ENCODE measurements around the gene CHD3. TPM values are rescaled to one million over a fixed set of nuclear protein-coding genes. Genes with fewer than 3 reads are reported as not detected.

Gene CHD3
- total and polyA plus RNA-seq, 10 of the 15 experiments (the other 5 are each of a cell fraction or from before 2014, with no cell fraction given): 1.4 to 86.8 (median 39.1) TPM

- TF ChIP-seq, protein P1, sequence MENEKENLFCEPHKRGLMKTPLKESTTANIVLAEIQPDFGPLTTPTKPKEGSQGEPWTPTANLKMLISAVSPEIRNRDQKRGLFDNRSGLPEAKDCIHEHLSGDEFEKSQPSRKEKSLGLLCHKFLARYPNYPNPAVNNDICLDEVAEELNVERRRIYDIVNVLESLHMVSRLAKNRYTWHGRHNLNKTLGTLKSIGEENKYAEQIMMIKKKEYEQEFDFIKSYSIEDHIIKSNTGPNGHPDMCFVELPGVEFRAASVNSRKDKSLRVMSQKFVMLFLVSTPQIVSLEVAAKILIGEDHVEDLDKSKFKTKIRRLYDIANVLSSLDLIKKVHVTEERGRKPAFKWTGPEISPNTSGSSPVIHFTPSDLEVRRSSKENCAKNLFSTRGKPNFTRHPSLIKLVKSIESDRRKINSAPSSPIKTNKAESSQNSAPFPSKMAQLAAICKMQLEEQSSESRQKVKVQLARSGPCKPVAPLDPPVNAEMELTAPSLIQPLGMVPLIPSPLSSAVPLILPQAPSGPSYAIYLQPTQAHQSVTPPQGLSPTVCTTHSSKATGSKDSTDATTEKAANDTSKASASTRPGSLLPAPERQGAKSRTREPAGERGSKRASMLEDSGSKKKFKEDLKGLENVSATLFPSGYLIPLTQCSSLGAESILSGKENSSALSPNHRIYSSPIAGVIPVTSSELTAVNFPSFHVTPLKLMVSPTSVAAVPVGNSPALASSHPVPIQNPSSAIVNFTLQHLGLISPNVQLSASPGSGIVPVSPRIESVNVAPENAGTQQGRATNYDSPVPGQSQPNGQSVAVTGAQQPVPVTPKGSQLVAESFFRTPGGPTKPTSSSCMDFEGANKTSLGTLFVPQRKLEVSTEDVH (IDR thresholded peaks at IDR 0.05; ENCODE audit: low read depth, partially characterized antibody): peak; percentile 36
- no peak for TF ChIP-seq BRCA1 (IDR thresholded peaks at IDR 0.05; ENCODE audit: low read depth, low read length)
- TF ChIP-seq BACH1 (IDR thresholded peaks at IDR 0.05; ENCODE audit: borderline replicate concordance): peak; percentile 94
- peak in 1 of 2 experiments; percentile 38; a peak in 1 of 4 replicates for TF ChIP-seq ETV6 (conservative IDR thresholded peaks at IDR 0.05 in 1 of 2, IDR thresholded peaks at IDR 0.05 in 1 of 2; ENCODE audit: borderline replicate concordance in 1 of 2, low read depth in 1 of 2)
- no peak; the same call in 1 of the 2 replicates for TF ChIP-seq GATAD2B (conservative IDR thresholded peaks at IDR 0.05; ENCODE audit: low read depth)
- 0 out of 2 replicates have a peak, but pooled peaks have one; percentile 33 for TF ChIP-seq PAX5 (IDR thresholded peaks at IDR 0.05; ENCODE audit: borderline replicate concordance, low read depth, low read length)
- TF ChIP-seq MYB (IDR thresholded peaks at IDR 0.05; ENCODE audit: borderline replicate concordance, low read depth, low read length): no peak
- TF ChIP-seq POLR2A (IDR thresholded peaks at IDR 0.05; ENCODE audit: low read depth, low read length): peak; percentile 65
- 0 out of 2 replicates have a peak, but pooled peaks have one; percentile 4 for TF ChIP-seq PKNOX1 (IDR thresholded peaks at IDR 0.05)
- no peak for TF ChIP-seq SRF (IDR thresholded peaks at IDR 0.05; ENCODE audit: low read depth in 2 of 2, low read length in 2 of 2)
- no peak for TF ChIP-seq NFIC (IDR thresholded peaks at IDR 0.05; ENCODE audit: low read depth, low read length)
- no peak for TF ChIP-seq NFYB (IDR thresholded peaks at IDR 0.05; ENCODE audit: insufficient read depth, low read depth, low read length)
- no peak; the same call in 1 of the 2 replicates for TF ChIP-seq BCL11A (IDR thresholded peaks at IDR 0.05; ENCODE audit: low read depth, low read length)
- TF ChIP-seq ZNF217 (IDR thresholded peaks at IDR 0.05): no peak
- TF ChIP-seq CBX3 (IDR thresholded peaks at IDR 0.05; ENCODE audit: borderline replicate concordance, low read depth): no peak
- TF ChIP-seq SIX5 (IDR thresholded peaks at IDR 0.05; ENCODE audit: low read depth, low read length, severe bottlenecking): no peak
- peak; percentile 82 for TF ChIP-seq RAD51 (IDR thresholded peaks at IDR 0.05)
- no peak for TF ChIP-seq ZNF207 (IDR thresholded peaks at IDR 0.05; ENCODE audit: borderline replicate concordance)
- TF ChIP-seq IRF4 (IDR thresholded peaks at IDR 0.05; ENCODE audit: low read depth, low read length): peak; percentile 69; the same call in 1 of the 2 replicates
- TF ChIP-seq NBN (IDR thresholded peaks at IDR 0.05): peak; percentile 88
- TF ChIP-seq EGR1 (IDR thresholded peaks at IDR 0.05; ENCODE audit: borderline replicate concordance in 1 of 2, low read depth in 2 of 2, low read length in 2 of 2): peak in 1 of 2 experiments; percentile 84; a peak in 2 of 3 replicates
- TF ChIP-seq, protein P2, sequence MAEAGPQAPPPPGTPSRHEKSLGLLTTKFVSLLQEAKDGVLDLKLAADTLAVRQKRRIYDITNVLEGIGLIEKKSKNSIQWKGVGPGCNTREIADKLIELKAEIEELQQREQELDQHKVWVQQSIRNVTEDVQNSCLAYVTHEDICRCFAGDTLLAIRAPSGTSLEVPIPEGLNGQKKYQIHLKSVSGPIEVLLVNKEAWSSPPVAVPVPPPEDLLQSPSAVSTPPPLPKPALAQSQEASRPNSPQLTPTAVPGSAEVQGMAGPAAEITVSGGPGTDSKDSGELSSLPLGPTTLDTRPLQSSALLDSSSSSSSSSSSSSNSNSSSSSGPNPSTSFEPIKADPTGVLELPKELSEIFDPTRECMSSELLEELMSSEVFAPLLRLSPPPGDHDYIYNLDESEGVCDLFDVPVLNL (IDR thresholded peaks at IDR 0.05; ENCODE audit: low read depth, low read length): no peak
- TF ChIP-seq ZNF274 (IDR thresholded peaks at IDR 0.05; ENCODE audit: insufficient read depth, insufficient read length): no peak
- TF ChIP-seq MTA3 (IDR thresholded peaks at IDR 0.05; ENCODE audit: borderline replicate concordance, low read length): no peak
- no peak for TF ChIP-seq GABPA (IDR thresholded peaks at IDR 0.05; ENCODE audit: low read depth)
- TF ChIP-seq JUNB (IDR thresholded peaks at IDR 0.05): no peak
- TF ChIP-seq IKZF1 (conservative IDR thresholded peaks at IDR 0.05): peak; percentile 39
These were observed 44.9 kb upstream of the CHD3 start (continued) for GRCh38 chr17:7843536-7844291.

Measured in GM12878 (cell line).